Retina (tissue), 1 donor: ENCODE measurements around the gene GMIP.
"Not testable (repeated sequence)": the region's sequence is repeated elsewhere in the genome, so short reads cannot be mapped to it uniquely, and the experiment has no call there.

Experiments
- DNase-seq: peaks from one replicate; pipeline ENCODE4 v3.0.0-alpha.2; 2016

GMIP gene

DNA sequence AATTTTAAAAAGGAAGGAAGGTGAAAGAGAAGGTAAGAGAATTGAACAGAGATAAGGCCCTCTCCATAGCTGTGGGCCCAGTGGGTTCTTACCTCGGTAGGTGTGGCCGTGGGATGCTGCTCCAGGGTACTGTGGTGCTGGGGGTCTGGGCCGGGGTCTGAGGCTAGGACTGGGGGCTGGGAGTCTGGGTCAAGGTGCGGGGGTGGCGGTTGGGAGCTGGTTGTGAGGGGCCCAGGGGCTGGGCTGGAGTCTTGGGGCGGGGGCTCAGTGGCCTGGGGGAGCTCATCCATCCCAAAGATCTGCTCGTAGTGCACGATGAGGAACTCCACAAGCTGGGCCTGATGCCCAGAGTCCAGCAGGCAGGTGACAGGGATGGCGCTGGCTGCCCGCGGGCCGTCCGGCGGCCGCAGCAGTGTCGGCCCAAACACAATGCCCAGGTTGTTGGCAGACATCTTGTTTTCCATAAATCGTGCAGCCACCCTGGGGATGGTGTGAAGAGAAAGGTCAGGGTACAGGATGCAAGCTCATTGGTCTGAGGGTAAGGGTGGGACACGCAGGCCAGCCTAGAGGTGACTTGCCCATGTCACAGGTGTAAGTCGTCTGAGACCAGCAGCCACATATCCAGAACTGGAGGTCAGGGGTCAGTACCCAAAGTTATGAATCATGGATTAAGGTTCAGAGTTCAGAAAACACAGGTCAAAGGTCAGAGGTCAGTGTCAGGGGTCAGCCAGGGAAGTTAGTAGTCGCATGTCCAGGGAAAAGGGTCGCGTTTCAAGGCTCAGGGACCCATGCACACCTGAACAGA, 9.5 kb downstream of the GMIP start:
- no peak for DNase-seq

DNA sequence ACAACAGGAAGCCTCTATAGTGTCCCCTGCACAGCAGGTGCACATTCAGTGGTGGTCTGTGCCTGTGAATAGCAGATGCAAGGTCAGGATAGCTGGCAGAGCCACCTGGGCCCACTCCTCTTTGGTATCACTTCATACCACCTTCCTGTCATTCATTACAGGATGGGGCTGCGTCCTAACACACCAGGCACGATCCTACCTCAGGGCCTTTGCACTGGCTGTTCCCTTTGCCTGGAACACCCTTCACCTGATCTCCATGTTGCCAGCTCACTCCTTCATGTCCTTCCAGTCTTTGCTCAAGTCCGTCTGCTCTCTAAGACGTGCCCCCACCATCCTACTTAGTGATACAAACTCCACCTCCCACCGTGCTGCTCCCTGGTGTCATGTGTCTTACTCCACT, 10.8 kb downstream of the GMIP start:
- DNase-seq: no peak

DNA sequence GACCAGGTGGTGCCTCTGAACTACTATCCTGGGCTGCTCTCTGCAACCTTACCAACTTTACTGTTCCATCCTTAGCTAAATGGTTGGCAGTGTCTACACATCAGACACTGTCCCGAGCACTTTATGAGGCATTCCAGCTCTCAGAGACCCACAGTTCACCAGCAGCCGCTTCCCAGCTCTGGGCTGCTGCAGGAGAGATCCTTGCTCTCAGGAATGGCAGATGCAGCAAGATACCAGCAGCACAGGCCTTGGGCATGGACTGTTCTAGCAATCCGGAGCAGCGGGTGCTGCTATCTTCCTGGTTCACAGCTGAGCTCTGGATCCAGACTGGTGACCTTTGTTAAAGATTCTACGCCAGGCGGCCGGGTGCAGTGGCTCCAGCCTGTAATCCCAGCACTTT, 12.1 kb downstream of the GMIP start:
- DNase-seq: no peak

DNA sequence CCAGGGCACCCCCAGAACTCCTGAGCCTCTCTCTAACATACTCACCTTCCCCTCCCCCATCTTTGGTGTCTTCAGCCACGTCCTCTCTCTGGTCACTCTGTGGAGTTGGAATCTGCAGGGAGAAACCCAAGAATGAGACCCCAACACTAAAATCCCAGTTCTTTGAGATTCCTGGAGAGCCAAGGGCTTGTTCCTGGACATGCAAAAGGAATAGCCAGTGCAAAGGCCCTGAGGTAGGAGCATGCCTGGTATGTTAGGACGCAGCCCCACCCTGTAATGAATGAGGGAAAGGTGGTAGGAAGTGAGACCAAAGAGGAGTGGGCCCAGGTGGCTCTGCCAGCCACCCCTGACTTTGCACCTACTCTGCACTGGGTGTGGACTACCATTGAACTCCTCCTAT, 13.0 kb downstream of the GMIP start:
- no peak for DNase-seq

DNA sequence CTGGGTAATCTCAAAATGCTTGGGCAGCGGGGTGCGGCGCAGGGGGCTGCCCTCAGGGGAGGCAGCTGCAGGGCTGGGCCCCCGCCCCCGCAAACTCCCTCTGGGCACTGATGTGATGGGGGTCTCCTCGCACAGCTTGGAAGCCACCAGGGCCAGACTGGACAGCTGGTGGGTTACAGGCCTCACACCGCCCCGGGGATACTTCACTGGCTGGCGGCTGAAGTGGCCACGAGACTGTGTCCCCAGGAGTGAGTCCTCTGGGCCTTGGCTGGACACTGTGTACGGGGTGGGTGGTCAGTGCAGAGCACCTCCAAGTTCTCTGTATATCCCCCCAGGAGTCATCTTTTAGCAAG, 13.4 kb downstream of the GMIP start:
- no peak for DNase-seq

DNA sequence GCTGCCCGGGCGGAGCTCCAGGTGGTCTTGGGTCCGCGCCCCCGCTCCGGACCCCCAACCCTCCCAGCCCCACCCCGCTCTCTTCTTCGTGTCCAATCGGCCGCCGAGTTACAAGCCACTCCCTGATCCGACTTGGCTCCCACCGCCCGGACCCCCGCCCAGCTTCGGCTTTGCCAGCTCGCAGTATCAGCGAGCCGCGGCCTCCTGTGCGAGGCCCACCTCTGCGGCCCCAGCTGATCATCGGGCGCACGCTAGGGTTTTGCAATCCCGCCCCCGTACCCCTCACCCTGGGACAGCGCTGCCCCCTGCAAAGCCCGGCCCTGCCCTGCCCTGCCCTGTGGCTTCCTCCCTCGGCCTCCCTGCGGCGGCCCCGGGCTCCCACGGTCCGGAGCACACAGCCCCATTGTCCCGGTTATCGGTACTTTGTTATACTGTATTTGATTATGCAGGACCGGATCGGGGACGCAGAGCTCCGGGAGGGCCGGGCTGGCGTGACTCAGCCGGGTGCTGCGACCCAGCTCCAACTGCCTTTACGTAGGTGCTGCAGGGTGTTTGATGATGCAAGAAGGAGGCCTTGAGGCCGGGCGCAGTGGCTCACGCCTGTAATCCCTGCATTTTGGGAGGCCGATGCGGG, 14.8 kb downstream of the GMIP start:
- peak; percentile 80 for DNase-seq

DNA sequence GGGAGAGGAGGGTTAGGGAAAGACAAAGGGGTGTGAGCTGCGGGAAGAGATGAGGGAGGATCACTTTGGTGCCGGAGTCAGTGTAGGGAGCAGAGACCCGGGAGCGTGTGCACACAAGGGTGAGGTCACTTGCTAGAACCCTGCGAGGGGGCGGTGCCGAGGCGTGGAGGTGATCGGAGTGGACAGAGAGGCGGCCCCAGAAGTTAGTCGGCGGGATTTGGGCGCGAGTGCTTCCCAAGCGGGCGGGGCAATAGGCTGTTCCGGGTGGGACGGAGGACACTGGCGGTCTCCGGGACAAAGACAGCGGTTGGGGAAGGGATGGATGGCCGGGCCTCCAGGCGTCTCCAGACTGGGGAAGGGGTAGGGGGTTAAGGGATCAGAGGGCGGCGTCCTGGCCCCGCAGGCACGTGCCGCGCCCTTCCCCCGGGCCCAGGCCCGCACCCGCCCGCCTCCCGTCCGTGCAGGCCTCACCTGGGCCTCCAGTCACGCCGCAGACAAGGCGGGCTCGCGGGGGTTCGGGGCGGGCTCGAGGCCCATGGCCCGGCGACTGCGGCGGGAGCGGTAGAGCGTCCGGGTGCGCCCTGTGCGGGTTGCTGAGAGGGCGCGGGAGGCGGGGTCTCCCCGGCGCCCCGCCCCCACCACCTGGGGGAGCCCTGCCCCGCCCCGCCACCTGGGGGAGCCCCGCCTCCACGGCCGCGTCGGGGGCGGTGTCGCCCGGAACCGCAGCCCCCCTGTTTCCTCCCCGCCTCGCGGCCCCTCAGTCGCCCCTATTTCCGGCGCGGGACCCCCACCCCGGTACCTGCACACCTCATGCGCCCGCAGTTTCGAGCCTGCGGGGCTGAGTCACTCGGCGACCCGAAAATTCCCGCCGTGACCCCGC, 15.6 kb downstream of the GMIP start, which contains the start of gene LPAR2:
TSS of gene LPAR2 (minus strand) at position 600 of the 880 bp plus-strand sequence. CDS start 945 bp downstream, outside the sequence.
- DNase-seq: peak; percentile 75

DNA sequence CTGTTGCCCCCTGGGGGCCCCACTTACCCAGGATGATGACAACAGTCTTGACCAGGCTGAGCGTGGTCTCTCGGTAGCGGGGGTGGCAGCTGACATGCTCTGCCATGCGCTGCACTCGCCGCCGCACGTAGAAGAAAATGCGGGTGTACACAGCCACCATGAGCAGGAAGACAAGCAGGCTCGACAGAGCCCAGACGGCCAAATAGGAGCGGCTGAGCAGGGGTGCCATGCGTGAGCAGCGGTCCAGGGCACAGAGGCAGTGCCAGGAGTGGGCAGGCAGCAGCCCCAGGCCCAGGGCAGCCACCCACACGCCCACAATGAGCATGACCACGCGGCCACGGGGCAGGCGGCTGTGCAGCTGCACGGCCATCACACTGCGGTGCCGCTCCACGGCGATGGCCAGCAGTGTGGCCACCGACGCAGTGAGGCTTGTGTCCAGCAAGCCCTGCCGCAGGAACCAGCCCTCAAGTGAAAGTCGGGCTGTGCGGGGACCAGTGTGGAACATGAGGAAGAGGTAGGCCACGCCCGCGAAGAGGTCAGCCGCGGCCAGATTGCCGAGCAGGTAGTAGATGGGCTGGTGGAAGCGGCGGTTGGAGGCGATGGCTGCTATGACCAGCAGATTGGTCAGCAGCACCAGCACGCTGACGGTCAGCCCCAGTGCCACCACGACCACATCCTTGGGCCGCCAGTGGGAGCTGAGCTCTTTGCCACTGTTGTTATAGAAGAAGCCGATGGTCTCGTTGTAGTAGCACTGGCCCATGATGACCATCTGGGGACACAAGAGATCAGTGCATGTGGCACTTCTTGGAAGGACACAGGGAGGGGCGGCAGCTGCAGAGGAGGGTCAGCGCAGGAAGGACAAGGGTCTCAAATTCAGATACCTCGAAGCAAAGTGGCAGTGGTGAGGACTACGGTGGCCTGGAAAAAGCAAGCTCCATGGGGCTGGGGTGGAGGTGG, 16.7 kb downstream of the GMIP start:
- DNase-seq: no peak

DNA sequence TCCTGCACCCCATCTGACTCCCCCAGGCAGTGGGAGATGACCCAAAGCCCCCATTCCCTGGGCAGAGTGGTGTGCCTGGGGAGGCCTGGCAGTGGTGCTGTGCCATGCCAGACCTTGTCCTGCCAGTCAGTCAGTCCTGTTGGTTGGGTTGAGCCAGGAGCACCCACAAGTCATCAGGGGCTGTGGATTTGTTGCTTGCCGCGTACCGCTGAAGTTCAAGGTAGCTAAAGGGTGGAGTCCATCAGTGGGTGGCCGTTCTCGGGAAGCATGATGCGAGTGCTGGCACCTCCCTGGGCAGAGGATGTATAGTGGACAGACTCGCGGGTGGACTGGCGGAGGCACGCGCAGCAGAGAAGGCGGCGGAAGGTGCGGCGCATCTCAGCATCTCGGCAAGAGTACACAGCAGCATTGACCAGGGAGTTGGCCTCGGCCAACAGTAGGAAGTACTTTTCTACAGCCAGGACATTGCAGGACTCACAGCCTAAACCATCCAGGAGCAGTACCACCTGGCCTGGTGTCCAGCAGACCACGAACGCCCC, 19.4 kb downstream of the GMIP start:
- no peak for DNase-seq

DNA sequence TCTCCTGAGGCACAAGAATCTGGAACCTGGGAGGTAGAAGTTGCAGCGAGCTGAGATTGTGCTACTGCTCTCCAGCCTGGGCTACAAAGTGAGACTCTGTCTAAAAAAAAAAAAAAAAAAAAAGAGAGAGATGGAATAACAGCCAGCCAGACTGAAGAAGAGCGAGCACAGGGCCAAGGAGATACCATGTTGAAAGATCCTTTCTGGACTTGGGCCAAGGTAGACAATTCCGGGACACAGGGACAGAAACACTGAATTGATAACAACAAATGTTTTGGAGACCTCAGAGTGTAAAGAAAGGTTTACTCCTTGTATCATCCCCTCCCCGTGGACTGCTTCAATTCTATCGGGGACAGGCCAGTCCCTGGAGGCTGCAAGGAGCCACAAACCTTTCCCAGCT, 20.1 kb downstream of the GMIP start:
- no peak for DNase-seq

DNA sequence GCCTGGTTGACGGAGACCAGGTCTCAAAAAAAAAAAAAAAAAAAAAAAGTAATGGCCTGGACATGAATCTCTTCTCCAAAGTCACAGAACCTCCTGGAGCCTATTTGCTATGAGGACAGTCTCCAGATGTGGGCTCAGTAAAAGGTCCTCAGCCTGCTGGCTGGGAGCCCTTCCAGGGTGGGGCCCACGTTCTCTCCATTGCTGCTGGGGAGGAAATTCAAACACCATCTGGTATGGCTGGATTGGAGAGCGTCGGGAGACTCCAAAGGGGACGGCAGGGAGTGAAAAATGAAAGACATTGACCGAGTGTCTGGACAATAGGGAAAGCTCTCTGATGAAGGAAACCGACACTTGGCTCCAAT, 23.6 kb downstream of the GMIP start:
- DNase-seq: no peak

DNA sequence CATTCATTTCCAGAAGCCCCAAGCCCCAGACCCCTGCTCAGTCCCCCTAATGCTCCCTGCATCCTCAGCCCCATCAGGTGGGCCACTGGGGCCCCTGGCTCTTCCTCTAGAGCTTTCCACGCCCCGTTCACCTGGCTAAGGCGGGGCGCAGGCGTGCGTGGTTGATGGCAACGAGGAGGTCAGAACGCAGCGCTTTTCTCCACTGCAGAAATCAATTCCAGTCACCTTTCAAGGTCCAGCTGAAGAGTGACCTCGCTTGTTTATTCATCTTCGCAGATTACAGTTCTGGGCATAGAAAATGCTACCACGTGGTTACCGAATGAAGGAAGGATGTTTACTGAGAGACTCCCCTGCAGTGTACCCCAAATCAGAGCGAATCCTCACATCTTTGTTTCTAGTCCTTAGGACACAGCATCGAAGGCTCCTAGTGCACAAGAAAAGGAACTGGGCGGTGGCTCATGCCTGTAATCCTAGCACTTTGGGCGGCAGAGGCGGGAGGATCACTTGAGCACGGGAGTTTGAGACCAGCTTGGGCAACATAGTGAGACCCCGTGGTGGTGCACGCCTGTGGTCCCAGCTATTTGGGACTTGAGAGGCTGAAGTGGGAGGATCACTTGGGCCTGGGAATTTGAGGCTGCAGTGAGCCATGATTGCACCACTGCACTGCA, 24.1 kb downstream of the GMIP start:
- no peak for DNase-seq

DNA sequence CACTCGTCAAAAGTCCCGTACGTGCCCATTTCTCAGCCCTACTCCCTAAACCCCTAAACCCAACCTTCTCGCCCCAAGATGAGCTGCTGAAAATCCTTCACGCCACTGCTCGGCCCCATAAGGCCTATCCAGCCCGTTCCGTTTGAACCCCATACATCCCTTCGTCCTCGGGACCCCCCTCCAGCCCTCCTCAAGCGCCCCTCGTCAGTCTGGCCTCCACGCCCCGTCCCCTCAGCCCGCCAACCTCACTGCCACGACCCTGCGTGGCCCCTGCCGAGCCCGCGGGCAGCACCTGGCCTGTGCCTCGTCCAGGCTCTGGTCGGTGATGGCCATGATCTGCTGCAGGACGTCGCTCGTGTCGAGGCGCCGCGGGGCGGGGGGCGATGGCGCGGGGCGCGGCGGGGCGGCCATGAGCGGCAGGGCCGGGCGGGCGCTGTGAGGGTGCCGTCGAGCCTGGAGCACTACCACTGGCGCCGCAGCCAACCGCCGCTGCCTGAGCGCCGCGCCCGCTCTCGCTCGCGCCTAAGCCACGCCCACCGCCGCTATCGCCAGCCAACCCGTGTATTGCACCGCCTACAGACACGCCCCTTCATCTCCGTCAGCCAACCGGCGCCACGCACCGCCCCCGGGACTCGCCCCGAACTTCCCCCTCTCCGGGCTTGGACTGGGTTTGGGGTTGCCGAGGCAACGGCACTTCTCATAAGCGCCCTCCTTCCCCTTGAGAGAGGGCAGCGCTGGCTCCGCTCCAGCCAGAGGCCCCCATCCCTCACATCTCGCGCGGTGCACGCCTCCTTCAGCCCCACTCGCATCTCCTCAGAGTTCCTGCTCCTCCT, 25.0 kb downstream of the GMIP start, which contains the start of gene PBX4:
TSS of gene PBX4 (minus strand) at position 469 of the 833 bp plus-strand sequence. CDS start at position 411, 58 bp downstream.
- peak; percentile 98 for DNase-seq

DNA sequence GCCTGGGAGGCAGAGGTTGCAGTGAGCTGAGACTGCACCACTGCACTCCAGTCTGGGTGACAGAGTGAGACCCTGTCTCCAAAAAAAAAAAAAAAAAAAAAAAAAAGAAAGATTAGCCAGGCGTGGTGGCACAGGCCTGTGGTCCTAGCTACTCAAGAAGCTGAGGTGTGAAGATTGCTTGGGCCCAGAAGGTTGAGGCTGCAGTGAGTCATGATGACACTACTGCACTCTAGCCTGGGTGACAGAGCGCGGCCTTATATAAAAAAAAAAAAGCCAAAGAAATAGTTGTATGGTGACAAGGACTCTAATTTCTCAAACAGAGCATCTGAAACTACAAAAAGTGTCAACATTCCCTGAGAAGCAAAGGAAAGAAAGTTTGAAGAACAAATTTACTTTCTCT, 28.4 kb downstream of the GMIP start:
- no peak for DNase-seq

DNA sequence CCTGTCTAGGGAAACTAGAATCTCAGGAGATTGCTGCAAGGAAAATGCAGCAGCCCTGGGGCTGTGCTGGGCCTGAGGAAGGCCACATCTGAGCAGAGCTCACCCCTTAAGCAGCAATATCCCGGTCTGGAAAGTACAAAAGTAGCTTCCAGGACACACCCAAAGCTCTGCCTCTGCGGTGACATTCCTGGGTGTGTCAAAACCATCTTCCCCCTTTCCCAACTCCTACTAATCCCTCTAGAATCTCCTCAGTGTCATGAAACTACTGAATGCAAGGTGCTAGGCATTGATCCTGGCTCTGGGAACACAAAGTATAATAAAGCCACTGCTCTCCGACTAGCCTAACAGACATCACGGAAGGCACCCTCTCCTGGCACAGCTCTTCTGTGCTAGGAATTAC, 30.0 kb downstream of the GMIP start:
- no peak for DNase-seq

DNA sequence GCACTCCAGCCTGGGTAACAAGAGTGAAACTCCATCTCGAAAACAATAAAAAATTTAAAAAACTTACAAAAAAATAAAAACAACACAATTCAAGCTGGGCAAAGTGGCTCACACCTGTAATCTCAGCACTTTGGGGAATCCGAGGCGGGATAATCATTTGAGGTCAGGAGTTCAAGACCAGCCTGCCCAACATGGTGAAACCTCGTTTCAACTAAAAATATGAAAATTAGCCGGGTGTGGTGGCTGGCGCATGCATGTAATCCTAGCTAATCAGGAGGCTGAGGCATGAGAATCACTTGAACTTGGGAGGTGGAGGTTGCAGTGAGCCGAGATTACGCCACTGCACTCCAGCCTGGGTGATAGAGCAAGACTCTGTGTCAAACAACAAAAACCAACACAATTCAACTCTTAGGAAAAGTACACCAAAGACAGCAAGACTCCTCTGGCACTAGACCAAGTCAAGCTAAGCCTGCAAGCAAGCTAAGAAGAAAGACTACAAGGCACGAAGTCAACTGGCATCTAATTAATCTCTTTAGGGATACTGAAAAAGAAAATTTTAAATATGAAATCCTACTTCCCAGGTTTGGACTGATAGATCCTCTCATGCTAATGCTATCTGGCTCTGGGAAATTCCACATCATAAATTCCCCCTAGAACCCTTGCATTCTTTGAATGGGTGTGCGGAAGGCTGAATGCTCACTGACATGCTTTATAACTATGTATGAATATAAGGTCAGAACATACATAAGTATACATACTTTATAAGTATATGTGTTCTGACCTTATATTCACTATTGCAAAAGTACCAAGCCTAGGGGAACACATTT, 32.9 kb downstream of the GMIP start:
- DNase-seq: no peak

DNA sequence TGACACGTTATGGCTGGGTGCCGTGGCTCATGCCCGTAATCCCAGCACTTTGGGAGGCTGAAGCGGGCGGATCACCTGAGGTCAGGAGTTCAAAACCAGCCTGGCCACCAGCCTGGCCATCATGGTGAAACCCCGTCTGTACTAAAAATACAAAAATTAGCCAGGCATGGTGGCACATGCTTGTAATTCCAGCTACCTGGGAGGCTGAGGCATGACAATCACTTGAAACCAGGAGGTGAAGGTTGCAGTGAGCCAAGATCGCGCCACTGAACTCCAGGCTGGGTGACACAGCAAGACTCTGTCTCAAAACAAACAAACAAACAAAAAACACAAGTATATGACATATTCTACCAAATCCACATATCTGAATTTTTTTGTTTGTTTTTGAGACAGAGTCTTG, 36.8 kb downstream of the GMIP start:
- not testable (repeated sequence) for DNase-seq

DNA sequence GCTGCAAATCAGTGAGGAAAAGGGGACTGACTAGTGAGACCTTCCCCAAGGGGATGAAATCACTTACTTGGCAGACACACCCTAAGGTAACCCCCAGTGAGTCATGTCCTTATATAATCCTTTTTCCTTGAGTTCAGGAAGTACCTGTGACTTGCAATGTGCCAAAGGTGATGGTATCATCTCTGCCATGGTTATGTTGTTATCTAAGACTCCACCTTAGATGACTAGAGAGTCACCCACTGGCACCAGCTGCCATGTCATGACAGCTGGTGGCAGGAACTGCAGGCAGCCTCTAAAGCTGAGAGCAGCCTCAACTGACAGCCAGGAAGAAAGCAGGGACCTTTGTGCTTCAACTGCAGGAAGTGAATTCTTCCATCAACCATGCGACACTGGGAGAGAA, 37.4 kb downstream of the GMIP start:
- no peak for DNase-seq

DNA sequence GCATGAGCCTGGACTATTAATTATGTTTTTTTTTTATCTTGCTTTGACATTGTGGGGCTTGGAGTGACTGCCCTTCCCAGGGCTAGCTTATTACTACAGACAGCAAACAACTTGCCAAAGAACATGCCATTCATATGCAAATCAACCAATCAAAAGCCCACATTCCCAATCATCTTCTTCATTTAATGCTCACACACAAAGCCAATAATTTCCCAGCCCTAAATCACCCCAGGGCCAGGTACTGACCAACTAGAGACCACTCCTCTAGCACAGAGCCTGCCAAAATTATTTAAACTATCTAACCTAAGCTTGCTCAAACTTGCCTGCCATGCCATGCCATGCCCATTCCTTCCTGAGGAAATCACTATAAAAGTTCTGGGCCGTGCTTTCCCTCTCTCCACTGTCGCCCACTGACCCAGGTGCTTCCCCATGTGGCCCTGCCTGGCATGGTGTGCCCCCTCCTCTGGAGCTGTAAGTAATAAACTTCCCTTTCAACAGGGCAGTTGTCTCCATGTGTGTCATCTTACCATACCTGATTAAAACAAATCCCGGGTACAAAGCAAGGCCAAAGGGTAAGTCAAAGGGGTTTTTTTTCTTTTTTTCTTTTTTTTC, 40.6 kb downstream of the GMIP start:
- DNase-seq: no peak
